Medulla oblongata (tissue), 1 donor: Measurements from ENCODE around the gene SAP30BP.

Experiments
- DNase-seq: peaks from one replicate; pipeline ENCODE4 v3.0.0-alpha.2; 2015; ENCODE audit errors: extremely low spot score

The SAP30BP gene

GRCh38 chr17:75647061-75647460, 20.1 kb upstream of the SAP30BP start:
- peak; percentile 57 for DNase-seq

- no peak for DNase-seq
Measured at GRCh38 chr17:75647921-75648320, 19.2 kb upstream of the SAP30BP start.

GRCh38 chr17:75649687-75650086, 17.5 kb upstream of the SAP30BP start:
- DNase-seq: no peak

GRCh38 chr17:75650874-75651273, 16.3 kb upstream of the SAP30BP start:
- no peak for DNase-seq

- DNase-seq: no peak
Measured at GRCh38 chr17:75652341-75652740, 14.8 kb upstream of the SAP30BP start.

GRCh38 chr17:75652934-75653549, 14.1 kb upstream of the SAP30BP start:
- peak; percentile 66 for DNase-seq

GRCh38 chr17:75654176-75654575, 13.0 kb upstream of the SAP30BP start:
- peak; percentile 87 for DNase-seq

- DNase-seq: no peak
Measured at GRCh38 chr17:75658237-75658636, 8.9 kb upstream of the SAP30BP start.

- DNase-seq: peak; percentile 94
Measured at GRCh38 chr17:75661531-75661930, 5.6 kb upstream of the SAP30BP start.

GRCh38 chr17:75662511-75662910, 4.6 kb upstream of the SAP30BP start:
- DNase-seq: no peak

GRCh38 chr17:75664099-75664549, 3.0 kb upstream of the SAP30BP start:
- DNase-seq: no peak

- no peak for DNase-seq
Measured at GRCh38 chr17:75665981-75666380, 1.2 kb upstream of the SAP30BP start.

- no peak for DNase-seq
Measured at GRCh38 chr17:75667825-75668224, 687 bp downstream of the SAP30BP start.

- no peak for DNase-seq
Measured at GRCh38 chr17:75668489-75668888, 1.4 kb downstream of the SAP30BP start.

- DNase-seq: no peak
Measured at GRCh38 chr17:75670868-75671267, 3.7 kb downstream of the SAP30BP start.

GRCh38 chr17:75672011-75672410, 4.9 kb downstream of the SAP30BP start:
- DNase-seq: no peak

GRCh38 chr17:75673487-75673886, 6.3 kb downstream of the SAP30BP start:
- DNase-seq: no peak

GRCh38 chr17:75676461-75676860, 9.3 kb downstream of the SAP30BP start:
- DNase-seq: no peak

GRCh38 chr17:75679706-75680211, 12.6 kb downstream of the SAP30BP start:
- peak; percentile 54 for DNase-seq

GRCh38 chr17:75680431-75680830, 13.3 kb downstream of the SAP30BP start:
- DNase-seq: no peak

GRCh38 chr17:75681289-75681688, 14.2 kb downstream of the SAP30BP start:
- DNase-seq: no peak

GRCh38 chr17:75683583-75683982, 16.4 kb downstream of the SAP30BP start:
- no peak for DNase-seq

GRCh38 chr17:75684249-75684648, 17.1 kb downstream of the SAP30BP start:
- DNase-seq: no peak

GRCh38 chr17:75684924-75685323, 17.8 kb downstream of the SAP30BP start:
- no peak for DNase-seq
